ENCODE results near the gene CCDC81.

The CCDC81 gene

DNA sequence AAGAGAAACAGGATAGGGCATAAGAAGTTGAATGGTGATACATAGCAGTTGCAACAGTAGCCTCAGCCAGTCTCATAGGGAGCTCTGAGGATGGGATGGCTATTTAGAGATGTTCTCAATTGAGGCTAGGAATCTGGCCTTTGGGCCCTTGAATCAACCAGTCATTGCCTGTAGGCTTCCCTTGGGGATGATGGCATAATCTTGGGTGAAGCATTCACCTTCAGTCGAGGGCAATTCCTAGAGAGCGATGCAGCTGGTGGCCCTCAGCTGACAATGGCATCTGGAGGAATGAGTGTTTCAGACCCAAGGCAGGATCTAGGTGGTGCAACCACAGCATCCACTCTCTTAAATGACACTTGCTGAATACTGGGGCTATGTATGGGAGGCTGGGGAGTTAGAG lies 61.0 kb downstream of the CCDC81 start:
- Mint-ChIP-seq H3K4me1 (ENCODE audit: low read depth) (no peaks in the 10 kb centered on the region), H3K36me3 (ENCODE audit: low read depth) (no peaks in the 10 kb centered on the region), H3K4me3 (no peak overlapping the region), H3K27me3 (ENCODE audit: low read depth) (no peaks in the 10 kb centered on the region), H3K9me3 (peaks cover 4% of the 10 kb centered on the region), H3K27ac (no peak overlapping the region)
- no peak for DNase-seq (ENCODE audit: low spot score)

DNA sequence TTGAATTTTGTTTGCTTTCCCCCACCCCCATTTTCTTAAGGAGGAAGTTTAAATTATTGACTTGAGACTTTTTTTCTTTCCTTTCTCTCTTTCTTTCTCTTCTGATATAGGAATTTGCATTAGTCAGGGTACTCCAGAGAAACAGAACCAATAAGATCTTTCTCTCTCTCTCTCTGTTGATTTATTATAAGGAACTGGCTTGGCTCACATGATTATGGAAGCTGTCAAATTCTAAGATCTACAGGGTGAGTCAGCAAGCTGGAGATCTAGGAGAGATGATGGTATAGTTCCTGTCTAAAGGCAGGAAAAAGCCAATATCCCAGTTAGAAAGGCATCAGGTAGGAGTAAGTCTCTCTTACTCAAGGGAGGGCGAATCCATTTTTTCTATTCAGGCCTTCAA lies 64.0 kb downstream of the CCDC81 start:
- H3K27me3 Mint-ChIP-seq (ENCODE audit: low read depth): no peaks in the 10 kb centered on the region
- H3K9me3 Mint-ChIP-seq: no peaks in the 10 kb centered on the region
- H3K4me3 Mint-ChIP-seq: no peak overlapping the region
- H3K27ac Mint-ChIP-seq: no peak overlapping the region
- H3K36me3 Mint-ChIP-seq (ENCODE audit: low read depth): no peaks in the 10 kb centered on the region
- DNase-seq (ENCODE audit: low spot score): no peak
- no peaks in the 10 kb centered on the region for H3K4me1 Mint-ChIP-seq (ENCODE audit: low read depth)

DNA sequence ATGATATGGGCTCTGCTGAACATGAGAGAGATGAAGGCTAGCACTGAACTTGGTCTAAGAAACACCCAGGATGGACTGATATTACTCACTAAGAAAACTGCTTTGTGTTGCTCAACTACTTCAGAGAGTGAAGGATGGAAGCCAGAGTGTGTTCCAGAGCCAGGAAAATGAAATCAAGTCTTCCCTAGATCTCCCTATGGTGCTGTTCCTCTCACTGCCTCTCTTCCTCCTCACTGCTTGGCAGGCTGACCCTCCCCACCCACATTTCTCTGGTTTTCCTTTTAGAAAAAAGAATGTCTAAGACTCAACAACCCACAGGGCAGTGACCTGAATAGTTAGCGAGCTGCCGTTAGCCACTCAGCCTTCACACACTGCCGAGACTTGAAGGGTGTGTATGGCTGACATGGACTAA lies 65.6 kb downstream of the CCDC81 start:
- Mint-ChIP-seq H3K27ac (no peak overlapping the region), H3K27me3 (ENCODE audit: low read depth) (no peaks in the 10 kb centered on the region), H3K4me1 (ENCODE audit: low read depth) (no peaks in the 10 kb centered on the region), H3K4me3 (no peak overlapping the region), H3K36me3 (ENCODE audit: low read depth) (no peaks in the 10 kb centered on the region), H3K9me3 (no peaks in the 10 kb centered on the region)
- DNase-seq (ENCODE audit: low spot score): peak; percentile 3

DNA sequence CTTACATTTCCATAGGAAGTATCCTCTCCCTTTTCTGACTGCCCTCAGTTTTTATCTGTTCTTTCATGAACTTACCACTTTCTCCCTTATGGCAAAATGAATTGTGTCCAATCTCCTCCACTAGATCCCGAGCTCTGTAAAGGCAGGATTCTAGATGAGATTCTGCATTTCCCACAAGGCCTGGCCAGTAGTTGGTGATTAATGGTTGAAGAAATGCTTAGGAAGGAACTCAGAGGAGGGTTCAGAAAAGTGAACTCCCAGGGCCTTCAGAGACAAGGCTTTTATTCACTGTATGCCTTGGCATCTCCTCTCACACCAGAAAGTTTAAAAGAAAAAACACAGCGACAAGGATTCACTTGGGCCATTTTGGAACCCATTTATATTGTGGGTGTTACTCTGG lies 66.2 kb downstream of the CCDC81 start:
- no peaks in the 10 kb centered on the region for H3K27me3 Mint-ChIP-seq (ENCODE audit: low read depth)
- no peaks in the 10 kb centered on the region for H3K4me1 Mint-ChIP-seq (ENCODE audit: low read depth)
- no peaks in the 10 kb centered on the region for H3K9me3 Mint-ChIP-seq
- no peaks in the 10 kb centered on the region for H3K36me3 Mint-ChIP-seq (ENCODE audit: low read depth)
- no peak for DNase-seq (ENCODE audit: low spot score)
- no peak overlapping the region for H3K4me3 Mint-ChIP-seq
- H3K27ac Mint-ChIP-seq: no peak overlapping the region

DNA sequence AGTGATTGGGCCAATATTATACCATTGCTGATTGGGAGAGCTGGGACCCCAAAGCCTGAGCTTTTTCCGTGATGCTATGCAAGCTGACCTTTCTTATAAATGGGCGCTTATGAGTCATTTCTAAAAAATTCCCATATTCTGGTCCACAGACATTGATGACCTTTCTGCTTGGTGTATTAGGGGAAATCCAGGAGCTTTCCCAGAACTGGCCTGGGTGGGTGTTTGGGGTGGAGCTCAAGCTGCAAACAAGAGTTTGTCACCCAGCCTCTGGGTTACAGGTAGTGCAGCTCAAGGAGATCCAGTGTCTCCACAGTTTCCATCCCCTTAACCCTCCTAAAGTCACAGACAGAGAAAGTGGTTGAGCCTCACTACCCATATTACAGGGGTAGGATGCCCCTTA lies 67.7 kb downstream of the CCDC81 start:
- H3K4me1 Mint-ChIP-seq (ENCODE audit: low read depth): peaks cover 4% of the 10 kb centered on the region
- H3K9me3 Mint-ChIP-seq: no peaks in the 10 kb centered on the region
- peaks cover 2% of the 10 kb centered on the region for H3K36me3 Mint-ChIP-seq (ENCODE audit: low read depth)
- H3K4me3 Mint-ChIP-seq: no peak overlapping the region
- H3K27me3 Mint-ChIP-seq (ENCODE audit: low read depth): no peaks in the 10 kb centered on the region
- peak; percentile 40 for DNase-seq (ENCODE audit: low spot score)
- no peak overlapping the region for H3K27ac Mint-ChIP-seq

DNA sequence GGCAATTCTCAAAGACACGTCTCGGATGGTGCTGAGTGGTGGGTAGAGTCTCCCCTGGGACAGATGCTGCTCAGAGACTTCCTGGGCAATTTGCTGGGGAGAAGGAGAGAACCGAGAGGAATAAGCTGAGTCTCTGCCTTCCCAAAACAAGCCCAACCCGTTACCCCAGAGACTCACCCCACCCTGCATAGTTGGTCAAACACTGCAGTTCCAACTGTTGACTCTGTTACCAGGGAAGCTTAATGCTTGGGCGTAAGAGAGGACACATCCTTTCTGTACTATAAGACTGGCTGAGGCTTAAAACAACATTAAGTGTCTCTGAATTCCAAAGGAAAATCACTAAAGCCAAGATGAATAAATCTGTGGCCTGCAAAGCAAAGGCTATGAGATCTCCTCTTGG lies 68.1 kb downstream of the CCDC81 start:
- Mint-ChIP-seq H3K27me3 (ENCODE audit: low read depth) (no peaks in the 10 kb centered on the region), H3K36me3 (ENCODE audit: low read depth) (peaks cover 2% of the 10 kb centered on the region), H3K4me3 (no peak overlapping the region), H3K9me3 (no peaks in the 10 kb centered on the region), H3K27ac (no peak overlapping the region), H3K4me1 (ENCODE audit: low read depth) (peaks cover 6% of the 10 kb centered on the region)
- peak; percentile 0 for DNase-seq (ENCODE audit: low spot score)

DNA sequence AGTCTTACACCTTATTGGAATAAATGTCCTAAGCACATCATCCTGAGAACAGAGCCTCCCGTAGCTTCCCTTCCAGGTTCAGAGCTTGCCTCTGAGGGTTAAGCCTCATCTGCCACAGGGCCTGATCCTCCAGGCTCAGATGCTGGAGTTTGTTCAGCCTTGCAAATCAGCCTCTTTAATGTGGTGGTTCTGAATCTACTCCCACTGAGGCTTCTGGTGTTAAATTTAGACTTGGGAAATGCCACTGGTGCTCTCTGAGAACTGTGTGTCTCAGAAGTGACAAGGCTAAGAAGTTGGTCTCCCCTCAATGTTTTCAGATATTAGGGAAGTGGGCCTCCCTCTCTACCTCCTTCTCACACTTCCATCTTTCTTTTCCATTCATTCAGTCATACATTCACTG lies 68.7 kb downstream of the CCDC81 start:
- Mint-ChIP-seq H3K9me3 (no peaks in the 10 kb centered on the region), H3K27me3 (ENCODE audit: low read depth) (no peaks in the 10 kb centered on the region), H3K36me3 (ENCODE audit: low read depth) (peaks cover 2% of the 10 kb centered on the region), H3K4me1 (ENCODE audit: low read depth) (peaks cover 12% of the 10 kb centered on the region), H3K4me3 (no peak overlapping the region), H3K27ac (no peak overlapping the region)
- peak; percentile 4 for DNase-seq (ENCODE audit: low spot score)

DNA sequence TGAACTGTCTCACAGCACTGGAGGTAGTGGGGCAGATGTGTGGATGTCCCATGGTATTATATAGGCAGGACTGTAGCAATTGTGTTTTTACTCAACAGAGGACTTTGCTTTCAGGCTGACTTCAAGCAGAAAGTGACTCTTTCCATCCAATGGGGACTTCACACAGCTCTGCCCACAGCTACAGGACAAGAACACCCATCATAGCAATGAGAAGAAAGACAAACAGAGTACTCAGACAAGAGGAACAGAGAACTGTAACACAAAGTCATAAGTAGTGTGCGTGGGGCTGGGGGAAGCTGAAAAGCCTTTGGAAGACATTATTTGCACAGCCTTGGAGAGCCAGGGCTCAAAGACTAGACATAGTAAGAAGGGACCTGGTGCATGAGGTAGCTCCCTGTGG lies 70.3 kb downstream of the CCDC81 start:
- H3K36me3 Mint-ChIP-seq (ENCODE audit: low read depth): peaks cover 2% of the 10 kb centered on the region
- H3K4me3 Mint-ChIP-seq: no peak overlapping the region
- peaks cover 13% of the 10 kb centered on the region for H3K4me1 Mint-ChIP-seq (ENCODE audit: low read depth)
- no peak overlapping the region for H3K27ac Mint-ChIP-seq
- no peaks in the 10 kb centered on the region for H3K27me3 Mint-ChIP-seq (ENCODE audit: low read depth)
- no peaks in the 10 kb centered on the region for H3K9me3 Mint-ChIP-seq
- DNase-seq (ENCODE audit: low spot score): peak; percentile 6

DNA sequence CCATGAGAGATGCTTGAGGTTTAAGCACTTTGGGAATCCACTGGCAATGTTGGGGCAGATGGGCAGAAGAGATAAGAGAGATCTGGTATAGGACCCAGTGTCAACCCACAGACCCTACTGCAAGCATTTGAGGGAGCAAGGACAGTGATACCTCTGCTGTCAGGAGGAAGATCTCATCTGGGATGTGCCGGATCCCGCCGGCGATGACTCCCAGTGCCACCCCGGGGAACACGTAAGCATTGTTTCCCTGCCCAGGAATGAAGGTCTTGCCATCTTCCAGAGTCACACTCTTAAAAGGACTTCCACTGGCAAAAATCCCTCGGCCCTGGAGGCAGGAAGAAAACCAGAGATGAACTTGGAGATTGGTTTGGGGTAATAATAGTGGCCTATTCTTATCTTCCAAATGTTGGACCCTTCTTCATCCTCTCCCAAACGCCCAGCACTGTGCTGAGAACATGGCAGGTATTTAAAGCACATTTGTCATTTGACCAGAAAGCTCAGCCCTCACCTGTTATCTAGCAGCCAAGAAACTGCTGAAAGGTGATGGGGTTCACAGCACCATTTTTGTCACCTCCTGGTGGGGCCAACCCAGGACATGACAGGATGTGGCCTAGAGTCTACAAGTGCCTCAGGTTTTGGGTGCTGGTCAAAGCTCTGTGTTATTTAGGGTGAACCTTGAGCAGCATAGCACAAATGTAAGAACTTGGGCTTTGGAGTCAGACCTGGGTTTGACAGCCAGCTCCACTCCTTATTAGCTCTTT lies 71.7 kb downstream of the CCDC81 start:
- Mint-ChIP-seq H3K27me3 (ENCODE audit: low read depth) (no peaks in the 10 kb centered on the region), H3K4me1 (ENCODE audit: low read depth) (peaks cover 13% of the 10 kb centered on the region), H3K27ac (no peak overlapping the region), H3K4me3 (no peak overlapping the region), H3K9me3 (no peaks in the 10 kb centered on the region), H3K36me3 (ENCODE audit: low read depth) (peaks cover 2% of the 10 kb centered on the region)
- peak; percentile 4 for DNase-seq (ENCODE audit: low spot score)

DNA sequence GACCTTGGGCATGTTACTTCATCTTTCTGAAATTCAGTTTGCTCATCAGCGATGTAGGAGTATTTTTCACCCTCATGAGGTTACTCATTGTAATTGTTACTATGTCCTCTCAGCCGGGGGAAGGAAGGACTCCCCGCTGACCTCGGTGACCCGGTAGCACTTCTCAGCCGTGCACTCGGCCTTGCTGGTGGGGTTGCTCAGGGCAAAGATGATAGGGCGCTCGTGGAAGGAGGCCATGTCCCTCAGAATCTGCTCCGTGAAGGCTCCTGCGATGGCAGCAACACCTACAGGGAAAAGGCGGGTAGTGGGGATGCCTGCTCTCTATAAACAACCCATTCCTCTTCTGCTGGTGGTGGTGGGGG lies 72.2 kb downstream of the CCDC81 start:
- no peak overlapping the region for H3K27ac Mint-ChIP-seq
- no peaks in the 10 kb centered on the region for H3K27me3 Mint-ChIP-seq (ENCODE audit: low read depth)
- DNase-seq (ENCODE audit: low spot score): no peak
- H3K36me3 Mint-ChIP-seq (ENCODE audit: low read depth): peaks cover 2% of the 10 kb centered on the region
- no peaks in the 10 kb centered on the region for H3K9me3 Mint-ChIP-seq
- peaks cover 13% of the 10 kb centered on the region for H3K4me1 Mint-ChIP-seq (ENCODE audit: low read depth)
- H3K4me3 Mint-ChIP-seq: no peak overlapping the region

DNA sequence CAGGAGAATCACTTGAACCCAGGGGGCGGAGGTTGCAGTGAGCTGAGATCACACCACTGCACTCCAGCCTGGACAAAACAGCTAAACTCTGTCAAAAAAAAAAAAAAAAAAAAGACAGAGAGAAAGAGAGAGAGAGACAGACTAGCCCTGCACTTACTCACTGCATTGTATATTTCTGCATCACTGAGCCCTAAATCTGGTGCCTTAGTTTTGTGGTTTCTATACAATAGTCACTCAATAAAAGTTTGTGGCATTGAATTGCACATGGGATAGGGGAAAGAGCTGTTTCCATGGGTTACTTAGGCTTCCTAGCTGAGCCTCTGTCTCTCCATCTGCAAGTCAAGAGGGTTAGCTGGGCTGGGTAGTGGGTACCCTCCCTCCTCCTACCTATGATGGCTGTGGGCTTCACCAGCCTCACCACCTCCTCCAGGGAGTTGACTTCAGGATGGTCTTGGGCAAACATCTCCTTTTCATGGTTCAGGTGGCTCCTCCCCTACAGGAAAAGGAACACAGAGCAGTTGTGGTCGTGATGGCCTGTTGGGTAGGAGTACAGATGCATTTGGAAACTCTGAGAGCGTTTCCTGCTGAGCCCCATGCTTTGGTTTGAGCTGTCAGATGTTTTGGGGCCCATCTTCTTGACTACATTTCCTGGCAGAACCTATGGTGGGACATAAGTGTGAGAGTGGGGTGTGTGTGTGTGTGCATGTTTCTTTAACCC lies 73.2 kb downstream of the CCDC81 start:
- Mint-ChIP-seq H3K4me3 (no peak overlapping the region), H3K9me3 (no peaks in the 10 kb centered on the region), H3K27me3 (ENCODE audit: low read depth) (no peaks in the 10 kb centered on the region), H3K36me3 (ENCODE audit: low read depth) (peaks cover 2% of the 10 kb centered on the region), H3K4me1 (ENCODE audit: low read depth) (peaks cover 13% of the 10 kb centered on the region), H3K27ac (peak overlapping the region; percentile 32)
- DNase-seq (ENCODE audit: low spot score): peak; percentile 49

DNA sequence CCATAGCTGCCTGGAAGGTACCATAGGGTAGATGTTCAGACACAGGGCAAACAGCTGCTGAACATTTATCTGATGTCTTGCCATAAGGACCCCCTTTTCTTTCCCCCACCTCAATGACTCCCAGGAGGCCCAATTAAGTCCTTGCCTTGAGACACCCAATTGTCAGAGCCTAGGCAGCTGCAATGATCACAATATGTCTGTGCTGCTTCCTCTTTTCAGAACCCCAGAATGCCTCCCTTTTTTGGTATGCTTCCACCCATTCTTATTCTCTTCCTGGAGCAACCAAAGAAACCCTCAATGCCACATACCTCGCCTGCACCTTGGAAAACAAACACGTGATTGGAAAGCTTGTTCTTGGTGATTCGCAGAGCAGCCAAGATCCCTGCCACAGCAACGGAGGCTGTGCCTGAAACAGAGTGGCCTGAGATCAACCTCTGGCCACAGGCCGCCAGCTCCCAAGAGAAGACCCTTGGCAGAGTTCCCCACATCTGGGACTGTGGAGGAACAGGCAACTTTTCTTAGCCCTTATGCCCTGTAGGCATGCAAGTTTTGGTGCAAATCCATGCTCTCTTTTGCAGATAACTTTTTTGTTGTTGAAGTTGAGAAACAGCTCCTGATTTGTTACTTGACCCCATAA lies 75.4 kb downstream of the CCDC81 start:
- Mint-ChIP-seq H3K9me3 (no peaks in the 10 kb centered on the region), H3K27ac (no peak overlapping the region), H3K4me1 (ENCODE audit: low read depth) (peaks cover 17% of the 10 kb centered on the region), H3K36me3 (ENCODE audit: low read depth) (peaks cover 2% of the 10 kb centered on the region), H3K4me3 (no peak overlapping the region), H3K27me3 (ENCODE audit: low read depth) (no peaks in the 10 kb centered on the region)
- DNase-seq (ENCODE audit: low spot score): peak; percentile 3

DNA sequence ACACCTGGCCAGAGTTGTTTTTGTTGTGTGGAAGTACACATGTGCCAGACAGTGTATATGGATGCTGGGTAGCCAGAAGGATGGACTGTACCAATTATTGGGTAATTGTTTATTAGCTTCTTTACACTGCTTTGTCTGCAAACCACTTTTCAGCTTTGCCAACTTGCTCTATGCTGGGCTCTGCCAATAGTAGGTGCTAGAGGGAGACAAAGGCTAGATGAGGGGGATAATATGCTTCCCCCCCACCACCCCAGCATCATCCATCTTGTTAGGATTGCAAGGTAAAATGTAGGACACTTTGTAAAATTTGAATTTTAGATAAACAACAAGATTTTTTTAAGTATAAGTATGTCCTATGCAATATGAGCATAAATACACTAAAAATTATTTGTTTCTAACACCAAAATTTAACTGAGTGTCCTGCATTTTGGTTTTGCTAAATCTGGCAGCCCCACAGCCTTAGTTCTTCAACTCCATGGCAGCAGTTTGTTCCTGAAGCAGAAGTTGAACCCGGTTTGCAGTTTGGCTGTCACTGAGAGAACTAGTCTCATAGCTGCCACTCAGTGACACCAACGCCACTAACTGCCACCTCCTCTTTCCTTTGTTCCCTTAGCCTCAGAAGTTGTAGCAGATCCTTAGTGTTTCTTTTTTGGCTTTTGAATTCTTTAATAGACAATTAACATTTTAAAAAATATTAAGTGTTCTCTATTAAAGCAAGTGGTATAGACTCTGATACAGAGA lies 78.8 kb downstream of the CCDC81 start:
- no peak for DNase-seq (ENCODE audit: low spot score)
- H3K9me3 Mint-ChIP-seq: no peaks in the 10 kb centered on the region
- H3K27me3 Mint-ChIP-seq (ENCODE audit: low read depth): no peaks in the 10 kb centered on the region
- no peaks in the 10 kb centered on the region for H3K36me3 Mint-ChIP-seq (ENCODE audit: low read depth)
- no peak overlapping the region for H3K4me3 Mint-ChIP-seq
- H3K27ac Mint-ChIP-seq: no peak overlapping the region
- H3K4me1 Mint-ChIP-seq (ENCODE audit: low read depth): peaks cover 10% of the 10 kb centered on the region

Data from T-helper 2 cell treated with Interferon-gamma antibody and Interleukin-4, amounts not matched to agents 5 μg/mL and 100 μg/mL, for 36 hours (primary cell).